ENCODE data around the gene HSD17B14.

- TF ChIP-seq POLR2A (IDR thresholded peaks at IDR 0.05; ENCODE audit: low read depth, low read length): no peak
- no peak for TF ChIP-seq POLR2AphosphoS5 (IDR thresholded peaks at IDR 0.05; ENCODE audit: low read depth, low read length)
Measured at GRCh38 chr19:48780631-48781391, 55.5 kb downstream of the HSD17B14 start.
